ENCODE measurements around the gene RANBP1. TPM values are rescaled to one million over a fixed set of nuclear protein-coding genes. Genes with fewer than 3 reads are reported as not detected.
A peak's percentile ranks its signal among the peaks of the same experiment; 100 is the strongest.

The RANBP1 gene
- total and polyA plus RNA-seq, 2 experiments from 2014 or later: 233 to 253 TPM

GRCh38 chr22:20172141-20172613 lies 56.3 kb downstream of the RANBP1 start:
- H3K27me3 ChIP-seq (replicated peaks; ENCODE audit: insufficient read depth): peaks cover 8% of the 10 kb centered on the region
- H3F3A ChIP-seq (ENCODE audit: insufficient read depth): no peaks in the 10 kb centered on the region
- no peaks in the 10 kb centered on the region for H3K79me2 ChIP-seq (ENCODE audit: insufficient read depth)
- no peaks in the 10 kb centered on the region for H3K36me3 ChIP-seq (ENCODE audit: low read depth)
- no peaks in the 10 kb centered on the region for H3K9me3 ChIP-seq (ENCODE audit: low read depth)
- H3K9ac ChIP-seq: no peak overlapping the region
- in situ Hi-C loops (cut with MboI): no loop called here
- no peaks in the 10 kb centered on the region for H4K20me1 ChIP-seq (ENCODE audit: insufficient read depth)
- H3K4me3 ChIP-seq: no peak overlapping the region
- H3K4me2 ChIP-seq (ENCODE audit: unreplicated experiment): no peak overlapping the region
- WGBS, 2 experiments (ENCODE audit: low coverage in 1 of 2, low lambda C conversion rate in 2 of 2, missing lambda C conversion rate in 2 of 2): 61 to 62% methylated on average over 10 of the region's 10 CpGs
- H2AFZ ChIP-seq: no peak overlapping the region
- H3K4me1 ChIP-seq (ENCODE audit: insufficient read depth): no peaks in the 10 kb centered on the region
- H3K27ac ChIP-seq: no peak overlapping the region
- no peak for TF ChIP-seq EZH2phosphoT487 (IDR thresholded peaks at IDR 0.05; ENCODE audit: insufficient read depth, low read depth)
- no peak for TF ChIP-seq EZH2 (IDR thresholded peaks at IDR 0.05; ENCODE audit: insufficient read depth, poor library complexity, severe bottlenecking)
- no peak for DNase-seq
- no peaks in the 10 kb centered on the region for H3K9me2 ChIP-seq (ENCODE audit: insufficient read depth)

- Histone ChIP-seq H3K4me3 (no peak overlapping the region), H3F3A (ENCODE audit: insufficient read depth) (no peaks in the 10 kb centered on the region), H4K20me1 (ENCODE audit: insufficient read depth) (no peaks in the 10 kb centered on the region), H3K4me2 (ENCODE audit: unreplicated experiment) (no peak overlapping the region), H3K9me2 (ENCODE audit: insufficient read depth) (no peaks in the 10 kb centered on the region), H3K27ac (no peak overlapping the region), H3K9me3 (ENCODE audit: low read depth) (no peaks in the 10 kb centered on the region), H3K9ac (no peak overlapping the region), H2AFZ (no peak overlapping the region), H3K4me1 (ENCODE audit: insufficient read depth) (no peaks in the 10 kb centered on the region), H3K27me3 (replicated peaks; ENCODE audit: insufficient read depth) (peaks cover 8% of the 10 kb centered on the region), H3K36me3 (ENCODE audit: low read depth) (no peaks in the 10 kb centered on the region), H3K79me2 (ENCODE audit: insufficient read depth) (no peaks in the 10 kb centered on the region)
- no peak for DNase-seq
- WGBS, 2 experiments (ENCODE audit: low coverage in 1 of 2, low lambda C conversion rate in 2 of 2, missing lambda C conversion rate in 2 of 2): 72 to 83% methylated on average over 8 to 11 of the region's 11 CpGs
- no peak for TF ChIP-seq EZH2phosphoT487 (IDR thresholded peaks at IDR 0.05; ENCODE audit: insufficient read depth, low read depth)
- no peak for TF ChIP-seq EZH2 (IDR thresholded peaks at IDR 0.05; ENCODE audit: insufficient read depth, poor library complexity, severe bottlenecking)
- in situ Hi-C loops (cut with MboI): no loop called here
Observed at GRCh38 chr22:20173246-20173645, 57.3 kb downstream of the RANBP1 start.

GRCh38 chr22:20173772-20174171 lies 57.9 kb downstream of the RANBP1 start:
- no peak for DNase-seq
- no peak overlapping the region for H3K4me3 ChIP-seq

GRCh38 chr22:20174785-20175596 lies 59.1 kb downstream of the RANBP1 start:
- no peaks in the 10 kb centered on the region for H3K9me2 ChIP-seq (ENCODE audit: insufficient read depth)
- H2AFZ ChIP-seq: no peak overlapping the region
- no peaks in the 10 kb centered on the region for H3K4me1 ChIP-seq (ENCODE audit: insufficient read depth)
- H3K36me3 ChIP-seq (ENCODE audit: low read depth): no peaks in the 10 kb centered on the region
- H3K4me3 ChIP-seq: no peak overlapping the region
- no peaks in the 10 kb centered on the region for H3K9me3 ChIP-seq (ENCODE audit: low read depth)
- no peaks in the 10 kb centered on the region for H4K20me1 ChIP-seq (ENCODE audit: insufficient read depth)
- no peak overlapping the region for H3K9ac ChIP-seq
- in situ Hi-C loops (cut with MboI): no loop called here
- no peak overlapping the region for H3K27ac ChIP-seq
- H3K4me2 ChIP-seq (ENCODE audit: unreplicated experiment): no peak overlapping the region
- DNase-seq: peak; percentile 25
- WGBS, 2 experiments (ENCODE audit: low coverage in 1 of 2, low lambda C conversion rate in 2 of 2, missing lambda C conversion rate in 2 of 2): 48 to 52% methylated on average over 18 to 19 of the region's 19 CpGs
- H3K27me3 ChIP-seq (replicated peaks; ENCODE audit: insufficient read depth): peaks cover 8% of the 10 kb centered on the region
- no peaks in the 10 kb centered on the region for H3K79me2 ChIP-seq (ENCODE audit: insufficient read depth)
- no peaks in the 10 kb centered on the region for H3F3A ChIP-seq (ENCODE audit: insufficient read depth)
- no peak for TF ChIP-seq EZH2 (IDR thresholded peaks at IDR 0.05; ENCODE audit: insufficient read depth, poor library complexity, severe bottlenecking)
- no peak for TF ChIP-seq EZH2phosphoT487 (IDR thresholded peaks at IDR 0.05; ENCODE audit: insufficient read depth, low read depth)

More at GRCh38 chr22:20173772-20174171, 57.9 kb downstream of the RANBP1 start:
- H3K4me2 ChIP-seq (ENCODE audit: unreplicated experiment): no peak overlapping the region
- no peaks in the 10 kb centered on the region for H3K9me3 ChIP-seq (ENCODE audit: low read depth)
- no peak overlapping the region for H3K9ac ChIP-seq
- no peaks in the 10 kb centered on the region for H4K20me1 ChIP-seq (ENCODE audit: insufficient read depth)
- H3K36me3 ChIP-seq (ENCODE audit: low read depth): no peaks in the 10 kb centered on the region
- no peaks in the 10 kb centered on the region for H3K4me1 ChIP-seq (ENCODE audit: insufficient read depth)
- 58 to 67% methylated on average over 10 of the region's 10 CpGs for WGBS, 2 experiments (ENCODE audit: low coverage in 1 of 2, low lambda C conversion rate in 2 of 2, missing lambda C conversion rate in 2 of 2)
- H2AFZ ChIP-seq: no peak overlapping the region
- no peaks in the 10 kb centered on the region for H3K79me2 ChIP-seq (ENCODE audit: insufficient read depth)
- TF ChIP-seq EZH2phosphoT487 (IDR thresholded peaks at IDR 0.05; ENCODE audit: insufficient read depth, low read depth): no peak
- TF ChIP-seq EZH2 (IDR thresholded peaks at IDR 0.05; ENCODE audit: insufficient read depth, poor library complexity, severe bottlenecking): no peak
- H3K9me2 ChIP-seq (ENCODE audit: insufficient read depth): no peaks in the 10 kb centered on the region
- H3F3A ChIP-seq (ENCODE audit: insufficient read depth): no peaks in the 10 kb centered on the region
- in situ Hi-C loops (cut with MboI): no loop called here
- peaks cover 8% of the 10 kb centered on the region for H3K27me3 ChIP-seq (replicated peaks; ENCODE audit: insufficient read depth)
- H3K27ac ChIP-seq: no peak overlapping the region
